Astrocyte (in vitro differentiated cells and primary cell): ENCODE data around the gene RBP5. TPM values are rescaled to one million over a fixed set of nuclear protein-coding genes. Genes with fewer than 3 reads are reported as not detected.

Experiments used
- DNase-seq: peaks from one replicate; pipeline ENCODE4 v3.0.0-alpha.2; 2010; ENCODE audit warnings: low read depth
- FAIRE-seq: peaks from 2 replicates; lab custom pipeline; 2011; peaks lifted over from hg19 to GRCh38; lab: Jason Lieb, UNC
- H2AFZ ChIP-seq: 2 replicates; pipeline ENCODE4 v1.6.0; 2012; ENCODE audit warnings: low read depth, low read length, inconsistent platforms
- H3K27ac ChIP-seq: 2 replicates; pipeline ENCODE4 v1.5.1; 2011; ENCODE audit warnings: low read depth, low read length, inconsistent platforms
- H3K27me3 ChIP-seq: 2 replicates; pipeline ENCODE4 v1.6.0; 2011; ENCODE audit warnings: low read length, inconsistent platforms; ENCODE audit not compliant: insufficient read depth
- H3K36me3 ChIP-seq: 2 replicates; pipeline ENCODE4 v1.5.1; 2011; ENCODE audit warnings: low read length, inconsistent platforms; ENCODE audit not compliant: insufficient read depth
- H3K4me1 ChIP-seq: 2 replicates; pipeline ENCODE4 v1.5.1; 2011; ENCODE audit warnings: low read length, inconsistent platforms; ENCODE audit not compliant: insufficient read depth
- H3K4me2 ChIP-seq: 2 replicates; pipeline ENCODE4 v1.6.0; 2012; ENCODE audit warnings: low read length, inconsistent platforms
- H3K4me3 ChIP-seq: 2 replicates; pipeline ENCODE4 v1.5.1; 2011; ENCODE audit warnings: low read depth, mild to moderate bottlenecking, low read length, inconsistent platforms; ENCODE audit not compliant: insufficient read depth
- H3K79me2 ChIP-seq: 2 replicates; pipeline ENCODE4 v1.6.0; 2012; ENCODE audit warnings: mild to moderate bottlenecking, low read length, inconsistent platforms; ENCODE audit not compliant: insufficient read depth
- H3K9ac ChIP-seq: 2 replicates; pipeline ENCODE4 v1.6.0; 2012; ENCODE audit warnings: mild to moderate bottlenecking, low read length, inconsistent platforms
- H3K9me3 ChIP-seq: 2 replicates; pipeline ENCODE4 v1.5.1; 2012; ENCODE audit warnings: low read depth, mild to moderate bottlenecking, low read length, inconsistent platforms; ENCODE audit not compliant: insufficient read depth
- H4K20me1 ChIP-seq: 2 replicates; pipeline ENCODE4 v1.6.0; 2012; ENCODE audit warnings: low read length, inconsistent platforms; ENCODE audit not compliant: insufficient read depth
- H3K27ac Mint-ChIP-seq: one replicate; pipeline ENCODE4 v1.8.0; 2021; ENCODE audit warnings: mild to moderate bottlenecking, mixed read lengths; ENCODE audit not compliant: unreplicated experiment
- H3K27me3 Mint-ChIP-seq: one replicate; pipeline ENCODE4 v1.8.0; 2021; ENCODE audit warnings: low read depth, mixed read lengths; ENCODE audit not compliant: unreplicated experiment
- H3K36me3 Mint-ChIP-seq: one replicate; pipeline ENCODE4 v1.8.0; 2021; ENCODE audit warnings: low read depth, mixed read lengths; ENCODE audit not compliant: unreplicated experiment
- H3K4me1 Mint-ChIP-seq: one replicate; pipeline ENCODE4 v1.8.0; 2021; ENCODE audit warnings: low read depth, mixed read lengths; ENCODE audit not compliant: unreplicated experiment
- H3K4me3 Mint-ChIP-seq: one replicate; pipeline ENCODE4 v1.8.0; 2021; ENCODE audit warnings: mild to moderate bottlenecking, moderate library complexity, mixed read lengths; ENCODE audit not compliant: unreplicated experiment
- H3K9me3 Mint-ChIP-seq: one replicate; pipeline ENCODE4 v1.8.0; 2021; ENCODE audit warnings: mild to moderate bottlenecking, mixed read lengths; ENCODE audit not compliant: unreplicated experiment
- CTCF ChIP-seq: IDR thresholded peaks from 2 replicates; pipeline ENCODE4 v1.5.1; 2011; ENCODE audit warnings: low read depth, mild to moderate bottlenecking, inconsistent platforms, low read length, moderate library complexity; ENCODE audit not compliant: insufficient read depth
- EZH2 ChIP-seq: IDR thresholded peaks from 2 replicates; pipeline ENCODE4 v1.6.1; 2012; ENCODE audit warnings: mild to moderate bottlenecking, low read length, inconsistent platforms; ENCODE audit not compliant: insufficient read depth
- total RNA-seq: library from RNA; stranded (reverse); gene quantifications from 2 replicates; pipeline ENCODE4 v1.2.1, GENCODE V29; 2021

The RBP5 gene
- total RNA-seq, 1 donor from 2014 or later, result not detected

GRCh38 chr12:7152818-7153217 lies 24.1 kb upstream of the RBP5 start:
- Histone ChIP-seq H3K4me1 (no peaks in the 10 kb centered on the region), H3K4me3 (no peak overlapping the region), H4K20me1 (no peaks in the 10 kb centered on the region), H3K27me3 (no peaks in the 10 kb centered on the region), H3K36me3 (no peaks in the 10 kb centered on the region), H3K9me3 (no peaks in the 10 kb centered on the region), H3K79me2 (no peaks in the 10 kb centered on the region), H3K9ac (no peak overlapping the region), H3K4me2 (no peak overlapping the region), H2AFZ (no peak overlapping the region), H3K27ac (no peak overlapping the region)
- no peaks in the 10 kb centered on the region for H3K9me3 Mint-ChIP-seq
- H3K27me3 Mint-ChIP-seq, result no peaks in the 10 kb centered on the region
- no peaks in the 10 kb centered on the region for H3K4me1 Mint-ChIP-seq
- H3K27ac Mint-ChIP-seq, result no peak overlapping the region
- TF ChIP-seq CTCF, result no peak
- TF ChIP-seq EZH2, result no peak
- DNase-seq (no peak), FAIRE-seq (no peak)
- peaks cover 41% of the 10 kb centered on the region for H3K36me3 Mint-ChIP-seq
- no peak overlapping the region for H3K4me3 Mint-ChIP-seq

GRCh38 chr12:7151532-7151931 lies 22.8 kb upstream of the RBP5 start:
- Mint-ChIP-seq H3K27me3 (no peaks in the 10 kb centered on the region), H3K4me1 (no peaks in the 10 kb centered on the region), H3K9me3 (no peaks in the 10 kb centered on the region), H3K36me3 (peaks cover 38% of the 10 kb centered on the region), H3K27ac (no peak overlapping the region), H3K4me3 (no peak overlapping the region)
- Histone ChIP-seq H3K4me3 (no peak overlapping the region), H3K36me3 (no peaks in the 10 kb centered on the region), H3K9me3 (no peaks in the 10 kb centered on the region), H3K27ac (no peak overlapping the region), H3K79me2 (no peaks in the 10 kb centered on the region), H3K4me2 (no peak overlapping the region), H3K27me3 (no peaks in the 10 kb centered on the region), H3K4me1 (no peaks in the 10 kb centered on the region), H4K20me1 (no peaks in the 10 kb centered on the region), H3K9ac (no peak overlapping the region), H2AFZ (no peak overlapping the region)
- DNase-seq (no peak), FAIRE-seq (no peak)
- TF ChIP-seq CTCF (no peak), EZH2 (no peak)

- H3K4me1 ChIP-seq, result no peaks in the 10 kb centered on the region
- H3K36me3 ChIP-seq, result no peaks in the 10 kb centered on the region
- no peaks in the 10 kb centered on the region for H3K4me1 Mint-ChIP-seq
- H3K79me2 ChIP-seq, result no peaks in the 10 kb centered on the region
- no peak overlapping the region for H3K4me3 ChIP-seq
- no peak overlapping the region for H3K9ac ChIP-seq
- no peak overlapping the region for H3K27ac Mint-ChIP-seq
- H4K20me1 ChIP-seq, result no peaks in the 10 kb centered on the region
- H3K4me3 Mint-ChIP-seq, result no peak overlapping the region
- no peak overlapping the region for H2AFZ ChIP-seq
- H3K4me2 ChIP-seq, result no peak overlapping the region
- no peak overlapping the region for H3K27ac ChIP-seq
- no peak for DNase-seq
- H3K36me3 Mint-ChIP-seq, result peaks cover 35% of the 10 kb centered on the region
- TF ChIP-seq CTCF (no peak), EZH2 (no peak)
- H3K9me3 Mint-ChIP-seq, result no peaks in the 10 kb centered on the region
- H3K27me3 ChIP-seq, result no peaks in the 10 kb centered on the region
- no peak for FAIRE-seq
- H3K27me3 Mint-ChIP-seq, result no peaks in the 10 kb centered on the region
- no peaks in the 10 kb centered on the region for H3K9me3 ChIP-seq
Measured at GRCh38 chr12:7150841-7151240, 22.2 kb upstream of the RBP5 start.
